ENCODE measurements around the gene PTPN22.
"Not testable (repeated sequence)": the region's sequence is repeated elsewhere in the genome, so short reads cannot be mapped to it uniquely, and the experiment has no call there.

Gene PTPN22

DNA sequence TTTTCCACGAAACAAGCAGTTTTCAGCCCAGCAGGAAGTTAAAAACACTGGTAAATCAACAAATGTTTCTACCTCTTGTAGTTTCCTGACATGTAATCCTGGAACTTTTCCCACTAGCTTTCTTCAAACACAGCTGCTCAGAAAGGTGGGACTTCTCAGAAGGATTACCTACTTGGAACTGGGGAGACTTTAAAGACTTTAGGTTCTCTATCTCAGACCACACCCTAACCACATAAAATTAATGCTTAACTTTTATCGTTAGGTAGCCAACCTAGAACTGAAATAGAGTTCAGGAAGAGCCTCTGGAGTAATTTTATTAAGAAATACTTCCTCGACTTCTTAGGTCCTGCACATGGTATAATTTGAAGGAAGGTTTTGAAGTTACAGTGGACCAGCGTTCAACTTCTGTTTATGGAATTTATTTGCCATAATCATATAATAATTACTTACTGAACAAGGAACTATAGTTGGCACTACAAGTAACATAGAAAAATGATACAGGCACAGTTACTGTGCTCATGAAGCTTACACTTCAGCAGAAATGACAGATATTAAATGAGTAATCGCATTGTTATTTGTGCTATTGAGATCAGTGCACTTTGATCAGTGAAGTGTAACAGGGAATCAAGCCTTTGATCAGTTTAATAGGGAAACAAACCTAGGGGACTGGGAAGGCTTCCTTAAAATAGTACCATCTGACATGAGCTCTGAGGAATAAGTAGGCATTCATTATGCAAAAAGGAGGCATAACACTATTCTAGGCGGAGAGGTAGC is 16.1 kb upstream of the PTPN22 start, which contains the start of gene BCL2L15:
TSS of gene BCL2L15 (minus strand) at position 180 of the 774 bp plus-strand sequence. CDS start 206 bp downstream, outside the sequence.
- no peak for DNase-seq (ENCODE audit: low read depth)

DNA sequence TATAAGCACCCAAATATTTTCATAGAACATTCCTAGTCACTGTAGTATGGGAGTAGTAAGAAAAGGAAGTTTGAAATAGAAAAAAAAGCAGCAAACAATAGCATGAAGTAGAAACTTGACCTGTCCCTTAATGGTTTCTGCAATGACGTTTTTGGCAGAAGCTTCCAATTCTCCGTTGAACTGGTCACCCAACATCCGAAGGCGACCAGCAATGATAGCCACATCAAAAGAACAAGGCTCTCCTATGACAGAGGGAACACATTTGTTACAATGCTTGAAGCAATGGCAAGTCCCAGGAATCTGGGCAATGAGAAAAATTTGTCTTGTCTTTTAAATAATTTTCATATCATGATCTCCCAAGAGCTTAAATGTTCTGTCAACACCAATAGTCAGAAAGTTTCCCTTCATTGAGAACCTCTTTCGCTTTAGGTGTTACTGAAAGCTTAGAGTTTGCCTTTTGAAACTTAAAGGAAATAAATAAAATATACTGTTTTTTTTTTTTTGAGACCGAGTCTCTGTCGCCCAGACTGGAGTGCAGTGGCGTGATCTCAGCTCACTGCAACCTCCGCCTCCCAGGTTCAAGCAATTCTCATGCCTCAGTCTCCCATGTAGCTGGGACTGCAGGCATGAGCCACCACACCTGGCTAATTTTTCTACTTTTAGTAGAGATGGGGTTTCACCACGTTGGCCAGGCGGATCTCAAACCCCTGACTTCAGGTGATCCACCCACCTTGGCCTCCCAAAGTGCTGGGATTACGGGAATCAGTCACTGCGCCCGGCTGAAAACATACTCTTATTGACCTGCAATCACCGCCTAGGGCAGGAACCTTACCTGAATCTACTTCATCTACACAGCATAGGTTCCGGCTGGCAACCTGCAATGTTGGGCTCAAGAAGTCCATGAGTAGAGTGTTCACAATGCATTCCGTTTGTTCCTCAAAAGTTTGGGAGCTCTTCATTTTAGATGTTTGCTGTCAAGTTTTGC is 15.2 kb upstream of the PTPN22 start:
- DNase-seq (ENCODE audit: low read depth) = no peak

DNA sequence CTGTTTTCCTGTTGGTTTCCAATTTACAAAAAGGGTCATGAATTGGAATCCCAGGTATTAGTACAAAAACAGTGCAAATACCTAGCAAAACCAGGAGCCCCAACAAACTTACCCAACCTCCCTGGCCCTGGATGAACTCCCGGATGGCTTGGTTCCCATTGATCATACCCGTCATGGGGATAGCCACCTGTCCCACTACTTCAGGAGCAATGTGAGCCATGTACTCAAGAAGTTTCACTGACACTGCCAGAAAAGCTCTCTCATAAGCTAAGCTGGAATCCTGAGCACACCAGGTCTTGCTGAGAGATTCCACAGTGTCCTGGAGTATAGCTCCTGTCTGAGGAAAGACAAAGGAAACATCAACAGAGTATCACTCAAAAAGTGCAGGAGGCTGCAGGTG is 10.1 kb upstream of the PTPN22 start:
- DNase-seq (ENCODE audit: low read depth) = no peak

DNA sequence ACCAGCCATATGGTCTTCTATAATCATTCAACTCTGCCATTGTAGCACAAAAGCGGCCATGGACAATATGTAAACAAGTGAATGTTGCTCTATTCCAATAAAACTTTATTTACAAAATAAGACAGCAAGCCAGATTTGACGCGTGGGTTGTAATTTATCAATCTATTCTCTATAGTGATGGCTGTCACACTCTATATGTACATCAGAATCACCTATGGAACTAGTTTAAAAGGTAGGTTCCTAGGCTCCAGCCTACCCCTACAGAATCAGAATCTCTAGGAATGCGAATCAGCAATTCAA is 8.2 kb upstream of the PTPN22 start:
- no peak for DNase-seq (ENCODE audit: low read depth)

DNA sequence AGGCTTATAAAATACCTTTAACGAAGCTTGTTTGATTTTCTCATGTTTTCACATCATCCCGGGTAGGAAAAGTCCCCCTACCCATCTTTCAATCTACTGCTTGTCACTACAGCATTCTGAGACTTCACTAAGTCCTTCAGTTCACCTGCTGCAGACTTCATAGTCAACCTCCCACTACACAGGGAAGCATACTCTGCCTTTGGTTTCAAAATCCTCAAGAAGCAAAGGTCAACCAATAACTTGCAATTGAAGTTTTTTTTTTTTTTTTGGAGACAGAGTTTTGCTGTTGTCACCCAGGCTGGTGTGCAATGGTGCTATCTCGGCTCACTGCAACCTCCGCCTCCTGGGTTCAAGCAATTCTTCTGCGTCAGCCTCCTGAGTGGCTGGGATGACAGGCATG is 4.7 kb upstream of the PTPN22 start:
- no peak for DNase-seq (ENCODE audit: low read depth)

DNA sequence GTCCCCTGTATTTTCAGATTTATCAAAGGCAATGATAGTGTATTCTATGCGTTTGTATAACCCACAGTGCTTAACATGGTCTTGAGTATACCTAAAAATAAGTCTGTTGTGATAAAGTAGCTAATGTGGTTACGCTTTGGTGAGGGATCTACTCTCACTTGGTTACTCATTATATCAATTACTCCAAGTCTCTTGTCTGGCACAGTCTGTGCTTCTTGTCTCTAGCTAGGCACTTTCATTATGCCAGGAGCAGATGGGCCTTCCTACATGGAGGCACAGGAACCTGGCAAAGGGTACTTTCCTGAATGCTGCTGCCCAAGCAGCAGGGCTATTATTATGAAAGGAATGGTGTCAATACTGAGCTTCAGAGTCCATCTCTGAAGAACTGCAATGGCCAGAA is 4.2 kb upstream of the PTPN22 start:
- DNase-seq (ENCODE audit: low read depth) = no peak

DNA sequence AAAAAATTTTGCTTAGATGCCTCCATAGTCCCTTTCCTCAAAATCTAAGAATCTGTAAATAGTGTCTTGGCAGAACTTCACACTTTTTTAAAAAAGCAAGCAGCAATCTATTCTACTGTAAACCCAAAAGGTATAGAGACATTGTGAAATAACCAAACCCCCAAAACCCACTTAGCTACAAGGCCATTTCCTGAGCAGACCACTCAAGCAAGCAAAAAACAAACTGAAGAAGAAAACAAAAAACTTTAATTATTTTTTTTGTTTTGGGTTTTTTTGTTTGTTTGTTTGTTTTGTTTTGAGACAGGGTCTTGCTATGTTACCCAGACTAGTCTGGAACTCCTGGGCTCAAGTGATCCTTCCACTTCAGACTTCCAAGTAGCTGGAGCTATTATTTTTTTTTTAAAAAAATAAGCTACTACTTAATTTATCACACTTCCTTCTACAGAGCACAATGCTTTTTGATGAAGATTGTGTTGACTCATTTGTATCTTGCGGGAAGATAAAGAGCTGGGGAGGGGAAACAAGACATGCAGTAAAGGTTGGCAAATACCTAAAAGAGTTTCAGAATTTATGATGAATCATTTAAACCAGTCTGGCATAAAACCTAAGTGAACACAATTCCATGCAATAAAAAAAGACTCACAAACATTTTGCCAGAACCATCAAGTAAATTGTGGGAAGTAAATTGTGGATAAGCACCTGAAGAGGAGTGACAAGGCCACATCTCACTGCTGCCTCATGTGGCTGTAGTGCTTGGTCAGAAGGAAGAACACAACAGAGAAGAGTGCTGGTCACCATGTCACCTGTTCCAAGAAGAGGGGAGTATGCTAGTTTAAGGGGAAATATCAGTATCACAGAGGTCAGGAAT is 2.7 kb upstream of the PTPN22 start:
- DNase-seq (ENCODE audit: low read depth) = peak; percentile 18

DNA sequence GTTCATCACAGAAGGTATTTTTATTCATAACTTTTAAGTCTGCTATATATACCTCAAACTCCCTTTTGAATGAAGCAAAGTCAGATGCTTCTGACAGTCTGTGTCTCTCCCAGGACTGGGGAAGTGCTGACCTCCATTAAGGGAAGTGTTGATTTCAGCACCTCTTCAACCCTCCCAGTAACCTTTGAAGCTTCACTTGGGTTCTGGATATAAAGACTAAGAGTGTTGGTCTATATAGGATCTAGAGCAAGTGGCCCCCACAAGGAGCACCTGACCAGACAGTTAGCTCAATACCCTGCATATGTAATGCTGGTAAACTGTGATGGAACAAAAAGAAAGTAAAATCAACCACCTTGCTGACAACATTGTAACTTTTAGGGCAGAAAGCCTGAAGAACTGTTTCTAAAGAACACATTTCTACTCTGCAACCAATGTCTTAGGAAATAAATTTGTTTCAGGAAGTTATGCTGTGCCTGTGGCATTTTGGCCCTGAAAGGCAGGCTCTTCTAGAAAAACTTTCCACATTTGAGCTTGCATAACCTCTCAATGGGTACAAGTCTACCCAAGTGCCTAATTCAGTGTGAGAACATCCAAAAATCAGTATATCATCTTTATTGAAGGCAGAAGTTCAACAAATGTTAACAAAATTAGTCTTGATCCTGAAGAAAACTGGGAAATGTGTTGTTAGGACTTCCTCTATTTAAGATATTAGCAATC is 865 bp upstream of the PTPN22 start:
- DNase-seq (ENCODE audit: low read depth) = no peak

DNA sequence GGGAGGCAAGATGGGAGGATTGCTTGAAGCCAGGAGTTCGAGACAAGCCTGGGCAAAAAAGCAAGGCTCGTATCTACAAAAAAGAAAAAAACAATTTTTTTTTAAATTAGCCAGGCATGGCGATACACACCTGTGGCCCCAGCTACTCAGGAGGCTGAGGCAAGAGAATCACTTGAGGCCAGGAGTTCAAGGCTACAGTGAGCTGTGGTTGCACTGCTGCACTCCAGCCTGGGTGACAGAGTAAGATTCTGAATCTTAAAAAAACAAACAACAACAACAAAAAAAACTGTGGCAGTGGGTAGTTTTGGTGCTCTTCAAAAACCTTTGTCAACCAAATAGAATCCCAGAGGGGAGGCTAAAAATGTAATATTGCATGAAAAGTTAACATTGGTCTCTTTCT is 734 bp downstream of the PTPN22 start:
- DNase-seq (ENCODE audit: low read depth) = no peak

DNA sequence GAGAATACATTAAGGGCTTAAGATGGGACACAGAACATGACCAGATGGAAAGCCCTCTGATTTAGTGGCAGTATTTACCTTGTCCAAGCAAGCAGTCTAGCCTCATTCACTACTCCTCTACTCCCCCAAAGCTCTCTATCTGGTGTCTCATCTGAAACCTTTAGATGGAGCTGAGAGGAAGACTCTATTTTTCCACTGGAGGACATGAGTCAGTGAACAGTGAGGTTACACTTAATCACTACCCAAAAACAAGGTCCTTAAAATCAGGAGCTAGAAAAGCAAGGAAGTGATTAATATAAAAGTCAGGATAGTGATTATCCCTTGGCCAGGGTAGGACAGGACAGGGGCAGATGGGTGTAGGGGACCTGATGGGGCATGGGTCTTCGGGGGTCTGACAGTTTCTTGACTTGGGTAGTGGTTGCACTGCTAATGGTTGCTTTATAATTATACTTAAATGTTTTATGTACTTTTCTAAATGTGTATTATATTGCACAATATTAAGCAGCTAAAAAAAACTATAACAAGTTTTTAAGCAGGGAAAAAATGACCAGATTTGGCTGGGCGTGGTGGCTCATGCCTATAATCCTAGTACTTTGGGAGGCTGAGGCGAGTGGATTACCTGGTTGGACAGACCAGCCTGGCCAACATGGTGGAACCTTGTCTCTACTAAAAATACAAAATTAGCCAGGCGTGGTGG is 3.0 kb downstream of the PTPN22 start:
- DNase-seq (ENCODE audit: low read depth) = no peak

DNA sequence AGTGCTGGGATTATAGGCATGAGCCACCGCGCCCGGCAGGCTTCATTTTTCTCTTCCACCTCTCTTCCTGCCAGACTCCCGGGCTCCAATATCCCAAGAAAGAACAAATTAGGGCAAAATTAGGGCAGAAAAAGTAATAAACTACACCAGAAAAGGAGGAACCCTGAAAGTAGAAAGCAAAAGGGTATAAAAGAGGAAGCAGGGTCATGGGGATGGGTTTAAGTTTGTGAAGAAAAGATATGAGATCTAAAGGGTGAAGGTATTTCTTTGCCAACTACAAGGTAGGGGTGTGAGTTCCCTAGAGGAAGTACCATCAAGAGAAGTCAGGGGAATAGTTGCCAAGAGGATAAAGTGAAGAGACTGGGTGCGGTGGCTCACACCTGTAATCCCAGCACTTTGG is 9.9 kb downstream of the PTPN22 start:
- DNase-seq (ENCODE audit: low read depth) = no peak

DNA sequence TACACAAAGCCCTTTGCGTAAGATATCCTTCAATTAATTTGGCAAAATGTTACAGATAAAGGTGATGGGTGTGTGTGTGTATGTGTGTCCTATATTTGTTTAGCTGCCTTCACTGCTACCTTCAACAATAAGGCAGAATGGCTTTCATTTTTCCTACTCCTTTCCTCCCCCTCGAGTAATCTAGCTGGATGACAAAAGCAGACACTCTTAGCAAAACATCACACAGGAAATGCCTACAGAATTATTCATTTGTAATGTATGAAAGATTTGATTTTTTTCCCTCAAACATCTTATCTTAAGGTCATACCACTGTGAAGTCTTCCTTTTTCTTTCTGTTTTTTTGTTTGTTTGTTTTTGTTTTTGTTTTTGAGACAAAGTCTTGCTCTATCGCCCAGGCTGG is 10.6 kb downstream of the PTPN22 start:
- no peak for DNase-seq (ENCODE audit: low read depth)

DNA sequence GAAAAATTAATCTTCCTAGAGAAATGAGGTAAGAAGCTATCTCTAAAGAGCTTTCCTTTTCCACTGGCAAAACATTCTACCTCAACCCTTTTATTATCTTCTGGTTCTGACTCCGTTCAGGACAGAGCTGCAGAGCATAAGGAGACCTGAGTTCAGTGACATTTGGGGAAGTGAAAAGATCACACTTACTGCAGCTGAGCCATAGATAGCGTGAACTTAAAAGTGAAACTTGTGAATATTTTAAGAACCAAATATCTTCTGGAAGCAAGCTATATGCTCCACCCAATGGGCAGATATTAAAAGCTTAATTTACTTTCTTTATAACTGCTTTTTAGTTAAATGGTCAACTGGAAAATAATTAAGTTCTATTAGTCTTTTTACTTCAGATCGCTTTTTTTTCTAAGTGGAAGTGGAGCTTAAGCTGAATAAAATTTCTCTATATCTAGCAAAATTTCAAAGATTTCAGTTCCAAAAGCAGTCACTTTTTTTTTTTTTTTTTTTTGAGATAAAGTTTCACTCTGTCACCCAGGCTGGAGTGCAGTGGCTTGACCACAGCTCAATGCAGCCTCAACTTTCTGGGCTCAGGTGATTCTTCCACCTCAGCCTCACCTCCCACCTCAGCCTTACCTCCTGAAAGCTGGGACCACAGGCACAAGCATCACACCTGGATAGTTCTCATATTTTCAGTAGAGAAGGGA is 11.9 kb downstream of the PTPN22 start:
- DNase-seq (ENCODE audit: low read depth) = peak; percentile 15

DNA sequence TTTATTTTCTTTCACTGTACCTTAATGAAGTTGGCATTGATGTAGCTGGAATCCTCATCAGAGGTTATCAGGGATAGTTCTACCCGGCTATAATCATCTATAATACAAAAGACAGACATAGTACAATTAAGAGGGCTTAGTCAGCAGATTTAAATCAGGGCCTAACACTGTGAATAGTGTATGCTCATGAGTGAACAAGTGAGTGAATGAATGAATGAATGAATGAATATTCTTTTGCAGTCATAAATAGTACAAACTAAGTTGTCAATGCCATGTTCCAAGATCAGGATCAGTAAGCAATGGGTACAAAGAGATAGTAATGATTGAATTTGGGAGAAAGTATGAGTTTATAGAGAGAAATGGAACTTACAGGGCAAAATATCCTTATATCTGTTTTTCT is 12.5 kb downstream of the PTPN22 start:
- DNase-seq (ENCODE audit: low read depth) = no peak

DNA sequence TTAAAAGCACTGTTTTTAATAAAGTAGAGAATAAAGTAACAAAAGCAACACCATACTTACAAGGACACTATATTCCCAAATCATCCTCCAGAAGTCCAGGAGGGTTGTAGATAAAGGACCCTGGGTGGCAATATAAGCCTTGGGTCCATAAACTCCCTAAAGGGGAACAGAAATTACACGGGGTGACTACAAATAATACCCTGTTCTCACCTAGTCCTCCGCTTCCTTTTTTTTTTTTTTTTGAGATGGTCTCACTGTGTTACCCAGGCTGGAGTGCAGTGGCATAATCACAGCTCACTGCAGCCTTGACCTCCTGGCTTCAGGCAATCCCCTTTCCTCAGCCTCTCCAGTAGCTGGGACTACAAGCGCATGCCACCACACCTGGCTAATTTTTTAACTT is 13.1 kb downstream of the PTPN22 start:
- DNase-seq (ENCODE audit: low read depth) = no peak

DNA sequence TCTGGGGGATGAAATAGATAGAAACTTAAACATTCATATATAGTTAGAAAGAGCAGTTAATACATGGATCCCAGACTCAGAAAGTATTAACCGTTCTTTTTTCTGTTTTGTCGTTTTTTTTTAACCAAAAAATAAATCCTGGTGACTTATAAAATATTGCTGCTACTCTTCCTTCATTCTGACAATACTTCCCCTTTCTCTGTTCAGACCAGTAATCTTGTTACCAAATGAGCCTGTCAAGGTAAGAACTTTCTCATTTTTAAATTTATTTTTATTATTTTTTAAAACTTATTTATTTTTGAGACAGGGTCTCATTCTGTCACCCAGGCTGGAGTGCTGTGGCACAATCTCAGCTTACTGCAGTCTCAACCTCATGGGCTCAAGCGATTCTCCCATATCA is 13.7 kb downstream of the PTPN22 start:
- DNase-seq (ENCODE audit: low read depth) = no peak

DNA sequence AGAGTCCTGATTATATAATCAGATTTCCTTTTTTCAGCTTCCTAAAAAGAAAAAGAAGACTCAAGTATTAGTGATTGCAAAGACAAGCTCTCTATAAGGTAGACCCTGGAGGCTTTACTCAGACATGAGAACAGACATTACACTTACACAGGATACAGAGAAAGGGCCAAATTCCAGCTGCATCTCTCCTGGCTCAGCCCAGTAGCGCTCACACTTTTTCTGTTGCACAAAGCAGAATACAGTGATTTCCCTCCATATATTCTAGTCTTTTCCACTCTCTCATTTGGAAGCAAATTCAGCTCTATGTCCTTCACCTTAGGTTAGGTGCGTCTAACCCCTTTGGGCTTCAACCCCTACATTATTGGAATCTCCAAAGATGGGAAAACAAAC is 15.1 kb downstream of the PTPN22 start:
- no peak for DNase-seq (ENCODE audit: low read depth)

DNA sequence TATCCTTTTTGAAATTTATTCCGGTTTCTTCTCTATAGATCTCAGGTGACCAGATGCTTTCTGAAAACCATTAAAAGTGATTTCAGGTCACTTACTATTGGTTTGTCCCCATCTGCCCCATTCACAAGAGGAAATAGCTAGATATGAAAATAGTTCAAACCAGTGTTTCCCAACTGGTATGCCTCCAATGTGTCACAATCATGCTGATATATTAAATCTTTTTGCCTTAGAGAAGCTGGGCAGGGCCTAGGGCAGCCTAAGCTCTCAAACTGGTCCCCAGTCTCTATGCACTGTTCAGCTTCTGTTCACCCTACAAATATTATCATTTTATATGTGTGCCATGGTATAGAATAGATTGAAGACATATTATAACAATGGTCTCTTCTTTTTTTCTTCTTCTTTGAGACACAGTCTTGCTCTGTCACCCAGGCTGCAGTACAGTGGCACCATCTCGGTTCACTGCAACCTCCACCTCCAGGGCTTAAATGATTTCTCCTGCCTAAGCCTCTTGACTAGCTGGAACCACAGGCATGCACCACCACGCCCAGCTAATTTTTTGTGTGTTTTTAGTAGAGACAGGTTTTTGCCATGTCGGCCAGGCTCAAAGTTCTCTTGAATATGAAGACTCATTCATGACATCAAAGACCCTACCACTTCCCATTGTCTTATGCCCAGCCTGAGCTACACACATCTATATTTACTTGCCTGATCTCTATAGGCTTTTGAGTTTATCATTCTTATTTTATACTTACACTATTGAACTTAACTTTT is 15.7 kb downstream of the PTPN22 start:
- no peak for DNase-seq (ENCODE audit: low read depth)

DNA sequence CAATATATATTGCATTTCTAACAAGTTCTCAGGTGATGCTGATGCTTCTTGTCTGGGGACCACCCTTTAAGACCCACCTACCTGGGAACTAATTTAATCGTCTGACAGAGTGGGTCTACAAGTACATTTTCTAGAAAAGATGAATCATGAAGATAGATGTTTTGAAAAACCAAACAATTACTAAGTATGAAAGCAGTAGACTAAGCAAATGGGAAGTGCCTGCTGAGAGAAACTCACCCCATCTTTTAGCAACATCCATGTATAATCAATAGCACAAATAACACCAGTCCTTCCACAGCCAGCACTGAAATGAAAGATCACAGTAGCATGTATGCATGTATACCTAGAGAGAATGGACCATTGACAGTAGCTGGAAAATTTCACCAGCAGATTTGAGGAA is 17.3 kb downstream of the PTPN22 start:
- no peak for DNase-seq (ENCODE audit: low read depth)

DNA sequence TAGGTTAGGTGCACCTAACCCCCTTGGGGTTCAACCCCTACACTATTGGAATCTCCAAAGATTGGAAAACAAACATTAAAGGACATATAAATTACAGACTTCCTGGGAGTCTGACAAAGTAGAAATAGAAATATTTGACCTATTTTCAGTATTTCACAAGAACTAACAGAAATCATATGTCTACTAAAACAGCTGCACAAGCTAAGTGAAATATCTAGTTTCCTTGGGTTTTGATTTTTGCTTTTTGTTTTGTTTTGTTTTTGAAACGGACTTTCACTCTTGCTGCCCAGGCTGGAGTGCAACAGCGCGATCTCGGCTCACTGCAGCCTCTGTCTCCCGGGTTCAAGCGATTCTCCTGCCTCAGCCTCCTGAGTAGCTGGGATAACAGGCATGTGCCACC is 18.8 kb downstream of the PTPN22 start:
- not testable (repeated sequence) for DNase-seq (ENCODE audit: low read depth)
